Neural progenitor cell (in vitro differentiated cells): ENCODE data around the gene FCAR.

Experiments used
- CTCF ChIP-seq: fragments of 200-600 bp; sonication (generic); IDR thresholded peaks from 2 replicates; pipeline ENCODE4 v1.5.1; 2017; ENCODE audit warnings: antibody characterized with exemption, mild to moderate bottlenecking
- EZH2 ChIP-seq: fragments of 200-600 bp; sonication (generic); IDR thresholded peaks from 2 replicates; pipeline ENCODE4 v1.6.1; 2017; ENCODE audit warnings: antibody characterized with exemption, mild to moderate bottlenecking, moderate library complexity
- EZH2phosphoT487 ChIP-seq: fragments of 200-600 bp; sonication (generic); IDR thresholded peaks from 2 replicates; pipeline ENCODE4 v1.6.1; 2017; ENCODE audit warnings: antibody characterized with exemption

- TF ChIP-seq CTCF (no peak), EZH2phosphoT487 (no peak), EZH2 (no peak)
Observed at GRCh38 chr19:54888239-54888638, 14.2 kb downstream of the FCAR start.
